ENCODE measurements around the gene MBD3L4. TPM values are rescaled to one million over a fixed set of nuclear protein-coding genes. Genes with fewer than 3 reads are reported as not detected.
A peak's percentile ranks its signal among the peaks of the same experiment; 100 is the strongest.

The MBD3L4 gene
- total RNA-seq, 1 donor from 2014 or later: not detected

DNA sequence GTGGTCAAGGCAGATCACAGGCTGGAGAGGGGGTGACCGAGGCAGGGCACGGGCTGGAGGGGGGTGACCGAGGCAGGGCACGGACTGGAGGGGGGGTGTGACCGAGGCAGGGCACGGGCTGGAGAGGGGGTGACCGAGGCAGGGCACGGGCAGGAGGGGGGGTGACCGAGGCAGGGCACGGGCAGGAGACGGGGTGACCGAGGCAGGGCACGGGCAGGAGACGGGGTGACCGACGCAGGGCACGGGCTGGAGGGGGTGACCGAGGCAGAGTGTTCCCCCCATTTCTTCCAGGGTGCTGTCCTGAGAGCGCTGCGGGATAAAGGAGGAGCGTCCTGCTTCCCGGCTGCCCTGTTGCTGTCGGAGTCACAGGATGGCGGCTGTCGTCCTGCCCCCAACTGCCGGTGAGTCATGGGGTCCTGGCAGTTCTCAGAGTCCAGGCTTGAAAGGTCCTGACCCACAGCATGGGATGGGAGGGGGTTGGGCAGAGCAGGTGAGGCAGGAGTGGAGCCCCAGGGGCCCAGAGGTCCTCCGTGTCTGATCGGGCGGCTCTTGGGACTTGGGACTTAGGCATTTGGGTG is 34.8 kb upstream of the MBD3L4 start:
- TF ChIP-seq, protein P1, sequence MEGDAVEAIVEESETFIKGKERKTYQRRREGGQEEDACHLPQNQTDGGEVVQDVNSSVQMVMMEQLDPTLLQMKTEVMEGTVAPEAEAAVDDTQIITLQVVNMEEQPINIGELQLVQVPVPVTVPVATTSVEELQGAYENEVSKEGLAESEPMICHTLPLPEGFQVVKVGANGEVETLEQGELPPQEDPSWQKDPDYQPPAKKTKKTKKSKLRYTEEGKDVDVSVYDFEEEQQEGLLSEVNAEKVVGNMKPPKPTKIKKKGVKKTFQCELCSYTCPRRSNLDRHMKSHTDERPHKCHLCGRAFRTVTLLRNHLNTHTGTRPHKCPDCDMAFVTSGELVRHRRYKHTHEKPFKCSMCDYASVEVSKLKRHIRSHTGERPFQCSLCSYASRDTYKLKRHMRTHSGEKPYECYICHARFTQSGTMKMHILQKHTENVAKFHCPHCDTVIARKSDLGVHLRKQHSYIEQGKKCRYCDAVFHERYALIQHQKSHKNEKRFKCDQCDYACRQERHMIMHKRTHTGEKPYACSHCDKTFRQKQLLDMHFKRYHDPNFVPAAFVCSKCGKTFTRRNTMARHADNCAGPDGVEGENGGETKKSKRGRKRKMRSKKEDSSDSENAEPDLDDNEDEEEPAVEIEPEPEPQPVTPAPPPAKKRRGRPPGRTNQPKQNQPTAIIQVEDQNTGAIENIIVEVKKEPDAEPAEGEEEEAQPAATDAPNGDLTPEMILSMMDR (IDR thresholded peaks at IDR 0.05): no peak
- Mint-ChIP-seq H3K27me3 (ENCODE audit: unreplicated experiment) (no peaks in the 10 kb centered on the region), H3K36me3 (ENCODE audit: unreplicated experiment) (peaks cover 75% of the 10 kb centered on the region), H3K9me3 (ENCODE audit: unreplicated experiment) (peaks cover 27% of the 10 kb centered on the region), H3K4me1 (ENCODE audit: unreplicated experiment) (peaks cover 7% of the 10 kb centered on the region), H3K27ac (ENCODE audit: unreplicated experiment) (no peak overlapping the region), H3K4me3 (ENCODE audit: unreplicated experiment) (no peak overlapping the region)
- DNase-seq (ENCODE audit: extremely low spot score, unreplicated experiment): peak; percentile 79

DNA sequence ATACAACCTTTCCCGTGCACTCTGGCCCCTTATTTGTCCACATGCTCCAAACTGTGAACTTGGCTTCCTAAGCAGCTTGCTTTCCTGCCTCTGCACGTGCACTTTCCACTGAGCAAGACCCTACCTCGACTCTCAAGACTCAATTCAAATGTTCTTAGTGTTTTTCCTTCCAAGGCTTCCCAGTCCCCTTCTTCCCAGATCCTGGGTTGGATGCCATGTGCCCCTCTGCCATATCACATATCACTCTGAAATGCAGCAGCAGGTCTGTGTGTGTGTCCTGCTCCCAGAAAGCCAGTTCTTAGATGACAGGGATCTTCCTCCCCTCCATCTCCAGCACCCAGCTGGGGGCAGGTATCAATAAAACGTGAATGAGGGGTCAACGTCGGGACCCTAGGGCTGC is 32.6 kb upstream of the MBD3L4 start:
- H3K4me1 Mint-ChIP-seq (ENCODE audit: unreplicated experiment): peaks cover 24% of the 10 kb centered on the region
- H3K36me3 Mint-ChIP-seq (ENCODE audit: unreplicated experiment): peaks cover 54% of the 10 kb centered on the region
- TF ChIP-seq, protein P1 (IDR thresholded peaks at IDR 0.05): no peak
- peak; percentile 42 for DNase-seq (ENCODE audit: extremely low spot score, unreplicated experiment)
- H3K27me3 Mint-ChIP-seq (ENCODE audit: unreplicated experiment): no peaks in the 10 kb centered on the region
- peak overlapping the region; percentile 51 for H3K4me3 Mint-ChIP-seq (ENCODE audit: unreplicated experiment)
- H3K27ac Mint-ChIP-seq (ENCODE audit: unreplicated experiment): no peak overlapping the region
- peaks cover 10% of the 10 kb centered on the region for H3K9me3 Mint-ChIP-seq (ENCODE audit: unreplicated experiment)

DNA sequence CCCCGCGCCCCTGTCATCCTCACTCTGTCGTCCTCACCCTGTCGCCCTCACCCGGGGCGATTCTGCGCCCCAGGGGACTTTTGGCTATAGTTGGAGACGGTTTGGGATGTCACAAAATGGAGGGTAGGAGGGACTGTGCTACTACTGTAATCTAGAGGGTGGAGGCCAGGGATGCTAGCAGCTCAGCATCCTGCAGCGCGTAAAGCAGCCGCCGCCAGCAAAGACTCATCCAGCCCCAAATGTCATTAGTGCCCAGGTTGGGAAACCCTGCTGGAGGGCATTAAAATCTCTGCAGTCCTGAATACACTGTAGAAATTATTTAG is 29.9 kb upstream of the MBD3L4 start:
- Mint-ChIP-seq H3K4me1 (ENCODE audit: unreplicated experiment) (peaks cover 24% of the 10 kb centered on the region), H3K4me3 (ENCODE audit: unreplicated experiment) (peak overlapping the region; percentile 95), H3K27me3 (ENCODE audit: unreplicated experiment) (no peaks in the 10 kb centered on the region), H3K9me3 (ENCODE audit: unreplicated experiment) (no peaks in the 10 kb centered on the region), H3K27ac (ENCODE audit: unreplicated experiment) (peak overlapping the region; percentile 95), H3K36me3 (ENCODE audit: unreplicated experiment) (peaks cover 29% of the 10 kb centered on the region)
- no peak for DNase-seq (ENCODE audit: extremely low spot score, unreplicated experiment)
- TF ChIP-seq, protein P1 (IDR thresholded peaks at IDR 0.05): no peak

DNA sequence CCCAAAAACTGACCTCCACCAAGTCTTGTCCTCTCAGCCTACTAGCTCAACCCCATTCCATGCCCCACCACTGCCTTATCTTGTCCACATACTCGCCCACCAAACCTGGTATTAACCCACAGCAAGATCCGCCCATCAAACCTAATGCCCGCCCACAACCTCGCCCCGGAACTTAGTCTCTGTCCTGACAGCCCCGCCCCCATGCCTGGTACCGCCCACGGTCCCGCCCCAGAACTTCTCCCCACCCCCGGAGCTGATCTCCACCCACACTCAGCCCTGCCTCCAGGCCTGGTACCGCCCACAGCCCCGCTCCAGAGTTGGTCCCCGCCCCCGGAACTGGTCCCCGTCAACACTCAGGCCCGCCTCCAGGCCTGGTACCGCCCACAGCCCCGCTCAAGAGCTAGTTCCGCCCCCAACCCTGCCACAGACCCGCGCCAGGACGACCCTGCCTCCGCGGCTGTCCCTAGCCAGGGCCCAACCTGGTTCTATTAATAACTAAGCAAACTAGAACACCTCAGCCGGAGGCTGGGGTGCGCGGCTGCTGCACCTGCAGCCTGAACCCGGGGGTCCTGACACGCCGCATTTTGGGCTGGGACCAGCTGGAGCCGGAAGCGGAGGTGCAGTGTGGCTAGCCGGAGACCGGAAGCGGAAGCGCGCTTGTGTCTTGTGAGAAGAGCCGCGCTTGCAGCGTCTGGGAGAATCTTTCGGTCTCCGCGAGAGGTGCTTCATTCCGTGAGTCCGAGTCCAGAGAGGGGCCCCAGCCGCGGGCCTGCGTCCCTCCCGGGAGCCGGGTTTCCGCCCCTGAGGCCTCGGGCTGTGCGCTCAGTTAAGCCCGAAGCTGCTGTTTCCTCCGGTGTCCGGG is 29.3 kb upstream of the MBD3L4 start, which contains the start of gene ZNF557:
Gene ZNF557 (plus strand): TSS at position 662 of the 862 bp plus-strand sequence. CDS start 5,372 bp downstream, outside the sequence.
- TF ChIP-seq, protein P1 (IDR thresholded peaks at IDR 0.05): no peak
- Mint-ChIP-seq H3K36me3 (ENCODE audit: unreplicated experiment) (peaks cover 27% of the 10 kb centered on the region), H3K27ac (ENCODE audit: unreplicated experiment) (peak within 1 kb of the TSS; percentile 95), H3K9me3 (ENCODE audit: unreplicated experiment) (no peaks in the 10 kb centered on the region), H3K4me1 (ENCODE audit: unreplicated experiment) (peaks cover 24% of the 10 kb centered on the region), H3K27me3 (ENCODE audit: unreplicated experiment) (no peaks in the 10 kb centered on the region), H3K4me3 (ENCODE audit: unreplicated experiment) (peak within 1 kb of the TSS; percentile 95)
- peak; percentile 99 for DNase-seq (ENCODE audit: extremely low spot score, unreplicated experiment)

DNA sequence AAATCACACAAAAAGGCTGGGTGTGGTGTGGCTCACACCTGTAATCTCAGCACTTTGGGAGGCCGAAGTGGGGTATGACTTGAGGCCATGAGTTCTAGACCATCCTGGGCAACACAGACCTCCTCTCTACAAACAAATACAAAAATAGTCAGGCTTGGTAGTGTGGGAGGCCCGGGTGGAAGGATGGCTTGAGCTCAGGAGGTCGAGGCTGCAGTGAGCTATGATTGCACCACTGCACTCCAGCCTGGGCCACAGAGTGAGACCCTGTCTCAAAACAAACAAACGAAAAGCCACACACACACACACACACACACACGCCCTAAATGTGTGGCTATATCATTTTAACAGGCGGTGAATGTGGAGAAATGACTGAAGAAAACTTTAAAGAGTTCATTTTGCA is 28.6 kb upstream of the MBD3L4 start:
- H3K4me1 Mint-ChIP-seq (ENCODE audit: unreplicated experiment): peaks cover 24% of the 10 kb centered on the region
- H3K36me3 Mint-ChIP-seq (ENCODE audit: unreplicated experiment): peaks cover 21% of the 10 kb centered on the region
- peak overlapping the region; percentile 95 for H3K4me3 Mint-ChIP-seq (ENCODE audit: unreplicated experiment)
- TF ChIP-seq, protein P1 (IDR thresholded peaks at IDR 0.05): no peak
- no peaks in the 10 kb centered on the region for H3K27me3 Mint-ChIP-seq (ENCODE audit: unreplicated experiment)
- H3K9me3 Mint-ChIP-seq (ENCODE audit: unreplicated experiment): no peaks in the 10 kb centered on the region
- peak overlapping the region; percentile 95 for H3K27ac Mint-ChIP-seq (ENCODE audit: unreplicated experiment)
- DNase-seq (ENCODE audit: extremely low spot score, unreplicated experiment): no peak
